HG02610 (cell line): ENCODE data around the gene DCLK3.

Experiments used
- ATAC-seq: cut with Tn5 transposase; IDR thresholded peaks from one replicate; pipeline ENCODE4 v1.9.1; 2021; ENCODE audit warnings: mild to moderate bottlenecking, moderate library complexity; ENCODE audit not compliant: unreplicated experiment

Gene DCLK3

GRCh38 chr3:36709826-36710365, 54.5 kb downstream of the DCLK3 start:
- ATAC-seq, result no peak

GRCh38 chr3:36709281-36709680, 55.1 kb downstream of the DCLK3 start:
- no peak for ATAC-seq

- ATAC-seq, result peak; percentile 80
Measured at GRCh38 chr3:36707623-36708409, 56.5 kb downstream of the DCLK3 start.

DNA sequence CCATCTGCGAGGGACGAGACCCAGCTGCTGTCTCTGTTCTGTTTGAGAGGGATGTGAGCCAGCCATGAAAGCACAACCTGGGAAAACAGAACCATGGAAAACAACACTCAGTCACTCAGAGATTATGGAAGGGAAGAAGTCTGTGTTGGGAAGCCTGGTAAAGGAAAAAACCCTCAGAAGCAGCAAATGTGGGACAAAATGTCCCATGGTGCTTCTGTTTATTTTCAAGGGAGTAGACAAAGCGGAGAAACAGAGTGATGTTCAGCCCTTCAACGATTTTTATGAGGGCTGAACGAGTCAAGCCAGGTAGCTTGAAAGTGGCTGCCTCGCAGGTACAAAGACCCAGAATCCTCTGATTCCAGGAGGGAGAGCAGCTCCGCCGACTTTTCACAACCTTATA, 59.3 kb downstream of the DCLK3 start:
- no peak for ATAC-seq

DNA sequence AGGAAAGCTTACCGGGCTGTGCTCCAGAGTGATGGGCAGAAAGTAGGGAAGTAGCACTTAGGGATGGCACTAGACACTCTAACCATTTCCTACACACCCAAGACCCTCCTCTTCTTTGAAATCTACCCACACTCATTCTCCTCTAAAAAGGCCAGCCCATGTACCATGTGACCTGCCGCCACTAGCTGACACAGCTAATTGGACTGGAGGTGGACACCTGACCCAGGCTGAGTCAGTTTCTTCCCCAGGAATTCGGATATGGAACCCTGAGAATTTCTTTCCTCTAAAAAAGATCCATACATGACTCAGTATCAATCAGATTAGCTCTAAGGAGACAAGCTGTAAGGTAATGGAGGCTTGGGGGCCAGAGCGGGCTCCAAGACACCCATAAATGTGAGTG, 60.1 kb downstream of the DCLK3 start:
- no peak for ATAC-seq

DNA sequence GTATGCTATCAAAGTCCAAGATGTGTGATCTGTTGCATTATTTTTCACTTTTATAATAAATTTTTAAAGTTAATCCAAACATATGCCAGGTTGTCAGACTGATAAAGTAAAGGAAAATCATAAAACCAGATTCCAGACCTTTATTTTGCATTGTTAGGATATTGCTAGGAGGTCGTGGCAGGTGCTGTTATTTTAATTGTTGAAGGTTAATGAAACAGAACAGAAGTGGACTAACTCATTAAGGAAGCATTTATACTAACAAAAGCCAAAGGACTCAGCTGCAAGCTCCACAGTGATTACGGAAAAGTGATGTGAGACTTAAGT, 63.1 kb downstream of the DCLK3 start:
- no peak for ATAC-seq

DNA sequence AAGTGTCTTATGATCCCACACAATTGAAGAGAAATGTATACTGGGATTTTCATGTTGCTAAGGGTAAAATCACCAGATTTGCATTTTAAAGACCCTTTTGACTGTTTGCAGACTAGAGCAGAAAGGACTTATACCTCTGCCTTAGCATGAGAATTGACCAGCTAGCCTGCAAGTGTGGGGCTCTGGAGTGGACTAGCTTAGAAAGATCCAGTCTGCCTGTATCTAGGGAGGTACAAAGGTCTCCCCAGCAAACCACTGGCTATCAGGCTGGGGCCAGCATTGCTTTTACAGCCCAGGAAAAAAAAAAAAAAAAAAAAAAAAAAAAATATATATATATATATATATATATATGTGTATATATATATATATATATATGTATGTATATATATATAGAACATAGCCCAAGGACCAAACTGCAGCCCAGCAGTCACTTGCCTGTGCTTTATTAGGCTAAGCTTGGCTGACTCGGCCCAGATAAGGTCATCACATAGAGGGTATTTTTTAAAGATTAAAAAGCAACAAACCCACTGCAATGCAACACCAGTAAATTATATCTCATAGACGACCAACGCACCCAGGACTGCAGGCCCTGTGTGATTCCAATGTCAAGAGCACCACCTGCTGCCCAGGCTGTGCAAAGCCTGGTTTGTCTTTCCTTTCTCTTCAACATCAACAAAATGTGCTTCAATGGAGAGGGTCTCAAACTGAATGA, 63.7 kb downstream of the DCLK3 start:
- ATAC-seq, result peak; percentile 86

DNA sequence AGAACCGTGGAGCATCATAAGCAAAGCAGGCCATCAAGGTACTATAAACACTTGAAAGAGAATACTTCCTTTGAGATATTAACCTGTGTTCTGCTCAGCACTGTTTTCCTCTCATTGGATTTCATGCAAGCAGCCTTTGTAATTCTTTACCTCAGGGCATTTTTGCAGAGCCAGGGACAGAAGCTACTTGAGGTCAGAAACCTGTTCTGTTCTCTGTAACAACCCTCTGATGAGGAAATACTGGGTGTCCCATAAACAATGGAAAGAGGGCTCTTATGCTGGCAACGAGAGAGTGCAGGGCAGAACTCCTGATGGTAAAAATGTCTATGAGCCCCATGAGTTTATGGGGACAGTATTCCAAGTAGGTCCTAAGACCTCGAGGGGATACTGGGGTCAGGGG, 66.0 kb downstream of the DCLK3 start:
- ATAC-seq, result no peak

GRCh38 chr3:36697229-36698001, 66.9 kb downstream of the DCLK3 start:
- ATAC-seq, result no peak

GRCh38 chr3:36696799-36697198, 67.6 kb downstream of the DCLK3 start:
- no peak for ATAC-seq

- no peak for ATAC-seq
Measured at GRCh38 chr3:36695769-36696137, 68.6 kb downstream of the DCLK3 start.

DNA sequence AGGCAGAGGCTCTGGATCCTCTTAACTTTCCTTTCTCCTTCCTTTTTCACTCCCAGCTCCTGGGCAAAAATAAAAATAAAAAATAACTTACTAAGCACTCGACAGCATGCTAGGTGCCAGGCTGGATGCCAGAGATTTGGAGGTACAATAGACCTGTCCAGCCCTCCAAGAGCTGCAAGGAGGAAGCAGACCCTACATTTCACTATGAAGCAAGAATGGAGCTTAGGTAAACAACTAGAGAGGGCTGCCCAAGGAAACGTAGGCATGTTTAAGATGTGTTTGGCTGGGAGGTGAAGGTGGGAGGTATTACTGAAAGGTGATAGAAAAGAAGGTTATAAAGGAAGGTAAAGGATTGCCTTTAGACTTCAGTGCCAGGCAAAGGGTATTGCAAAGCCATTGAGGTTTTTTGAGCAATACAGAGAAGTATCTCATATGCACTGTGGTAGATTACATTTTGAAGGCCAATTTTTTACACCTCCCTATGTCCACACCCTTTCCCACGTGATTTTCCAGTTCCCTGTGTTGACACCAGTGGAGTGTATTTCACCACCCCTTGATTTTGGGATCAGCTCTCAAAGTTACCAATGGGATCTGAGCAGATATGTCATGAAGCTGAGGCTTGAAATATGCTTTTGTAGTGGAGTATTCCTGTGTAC, 69.1 kb downstream of the DCLK3 start:
- no peak for ATAC-seq

GRCh38 chr3:36693670-36694069, 70.7 kb downstream of the DCLK3 start:
- peak; percentile 78 for ATAC-seq

DNA sequence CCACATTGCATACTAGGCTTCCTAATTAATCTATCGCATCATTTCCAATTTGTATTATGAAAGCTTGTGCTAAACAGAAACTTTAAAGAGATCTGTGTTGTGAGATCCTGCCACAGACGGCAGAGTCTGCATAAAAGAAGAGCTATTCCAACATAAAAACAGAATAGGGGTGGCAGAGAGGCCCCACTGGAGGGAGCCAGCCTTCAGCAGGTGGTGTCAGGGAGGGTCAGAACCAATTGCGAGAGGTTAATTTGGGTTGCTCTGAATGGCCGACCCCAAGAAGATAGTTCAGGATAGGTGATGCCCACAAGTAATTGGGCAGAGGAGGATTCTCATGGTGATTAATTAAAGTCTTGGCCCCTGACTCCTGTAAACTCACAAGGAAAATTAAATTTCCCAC, 74.8 kb downstream of the DCLK3 start:
- ATAC-seq, result no peak

GRCh38 chr3:36688815-36689214, 75.5 kb downstream of the DCLK3 start:
- no peak for ATAC-seq

- ATAC-seq, result no peak
Measured at GRCh38 chr3:36686516-36686915, 77.8 kb downstream of the DCLK3 start.

GRCh38 chr3:36681867-36682266, 82.5 kb downstream of the DCLK3 start:
- ATAC-seq, result no peak

- ATAC-seq, result no peak
Measured at GRCh38 chr3:36680952-36681351, 83.4 kb downstream of the DCLK3 start.

GRCh38 chr3:36679384-36680200, 84.8 kb downstream of the DCLK3 start:
- ATAC-seq, result peak; percentile 64
